H1 (cell line): Measurements from ENCODE around the gene FBN3.

Source experiments
- CTCF ChIP-seq, 3 experiments: IDR thresholded peaks; 1 replicate in 2 of 3; 2 replicates in 1 of 3; pipeline versions ENCODE4 v1.5.1 to v1.6.1; 2011; ENCODE audit warnings: low read length in 3 of 3, mild to moderate bottlenecking in 3 of 3, inconsistent platforms in 2 of 3, low read depth in 1 of 3, moderate library complexity in 1 of 3; ENCODE audit not compliant: insufficient read depth in 1 of 3; ENCODE audit errors: control extremely low read depth in 1 of 3
- GABPA ChIP-seq: IDR thresholded peaks from 2 replicates; pipeline ENCODE4 v1.6.1; 2011; ENCODE audit warnings: mild to moderate bottlenecking, low read length, moderate library complexity, borderline replicate concordance; ENCODE audit not compliant: insufficient read depth
- YY1 ChIP-seq: IDR thresholded peaks from 2 replicates; pipeline ENCODE4 v1.6.1; 2011; ENCODE audit warnings: low read depth, mild to moderate bottlenecking, low read length
- TF ChIP-seq, protein P1 (sequence below): IDR thresholded peaks from 2 replicates; pipeline ENCODE4 v1.6.1; 2011; ENCODE audit warnings: low read depth, mild to moderate bottlenecking, low read length; ENCODE audit not compliant: insufficient read depth

- no peak for TF ChIP-seq CTCF (IDR thresholded peaks at IDR 0.05; ENCODE audit: control extremely low read depth in 1 of 3, insufficient read depth in 1 of 3, low read depth in 1 of 3, low read length in 3 of 3)
- TF ChIP-seq GABPA, result no peak
- TF ChIP-seq, protein P1, sequence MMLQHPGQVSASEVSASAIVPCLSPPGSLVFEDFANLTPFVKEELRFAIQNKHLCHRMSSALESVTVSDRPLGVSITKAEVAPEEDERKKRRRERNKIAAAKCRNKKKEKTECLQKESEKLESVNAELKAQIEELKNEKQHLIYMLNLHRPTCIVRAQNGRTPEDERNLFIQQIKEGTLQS, result no peak
- TF ChIP-seq YY1, result no peak
Measured at GRCh38 chr19:8109890-8110662, 39.3 kb downstream of the FBN3 start.
